Thyroid gland (tissue), 4 donors: ENCODE results near the gene RPN2. TPM values are rescaled to one million over a fixed set of nuclear protein-coding genes. Genes with fewer than 3 reads are reported as not detected.
A peak's percentile ranks its signal among the peaks of the same experiment; 100 is the strongest.

Source experiments
- DNase-seq, 2 donors: peaks; one replicate each; pipeline ENCODE4 v3.0.0-alpha.2; 2019
- H3K27ac ChIP-seq, 3 donors: fragments of 200-600 bp; sonication (generic); 1 replicate in 2 of 3; 2 replicates in 1 of 3; pipeline ENCODE4 v1.5.1; 2016 to 2019; ENCODE audit warnings: mild to moderate bottlenecking in 1 of 3, moderate library complexity in 1 of 3
- H3K27me3 ChIP-seq: fragments of 200-600 bp; sonication (generic); one replicate; pipeline ENCODE4 v1.5.1; 2019
- H3K36me3 ChIP-seq, 2 donors: fragments of 200-600 bp; sonication (generic); one replicate each; pipeline ENCODE4 v1.5.1; 2016 to 2019
- H3K4me1 ChIP-seq, 2 donors: fragments of 200-600 bp; sonication (generic); one replicate each; pipeline ENCODE4 v1.5.1; 2017 to 2019
- H3K4me3 ChIP-seq, 3 donors: fragments of 200-600 bp; sonication (generic); replicated peaks in 1 of 3; 1 replicate in 2 of 3; 2 replicates in 1 of 3; pipeline ENCODE4 v1.5.1; 2016; ENCODE audit warnings: mild to moderate bottlenecking in 1 of 3
- H3K9me3 ChIP-seq: fragments of 200-600 bp; sonication (generic); one replicate; pipeline ENCODE4 v1.5.1; 2017
- CTCF ChIP-seq, 6 experiments: fragments of 200-600 bp in 3 of 6; fragments of 450-650 bp in 3 of 6; sonication (generic) in 3 of 6; IDR thresholded peaks; one replicate each; pipeline ENCODE4 v1.5.1; 2016 to 2019; ENCODE audit warnings: antibody characterized with exemption in 6 of 6, mild to moderate bottlenecking in 2 of 6, inconsistent platforms in 1 of 6, moderate library complexity in 1 of 6
- POLR2A ChIP-seq, 2 donors: fragments of 450-650 bp; IDR thresholded peaks; one replicate each; pipeline ENCODE4 v1.6.1; 2017; ENCODE audit warnings: antibody characterized with exemption in 2 of 2, mild to moderate bottlenecking in 2 of 2, moderate library complexity in 1 of 2
- WGBS, 2 donors: methylation state at CpG; one replicate each; pipeline ENCODE4 v1.1.5; 2017; 5-methylcytosine and 5-hydroxymethylcytosine counted together
- intact Hi-C: fragments of 100-400 bp; cut with DNase I; formaldehyde crosslinking; loops from one replicate; pipeline ENCODE4 v1.15.1; 2023
- total RNA-seq, 4 donors: library from RNA; depleted of rRNA; stranded (reverse); fragments of >200 nt; gene quantifications; one replicate each; pipeline ENCODE4 v1.2.3, GENCODE V29; 2016

RPN2 gene
- total RNA-seq, 4 donors from 2014 or later: 175 to 342 (median 296) TPM

DNA sequence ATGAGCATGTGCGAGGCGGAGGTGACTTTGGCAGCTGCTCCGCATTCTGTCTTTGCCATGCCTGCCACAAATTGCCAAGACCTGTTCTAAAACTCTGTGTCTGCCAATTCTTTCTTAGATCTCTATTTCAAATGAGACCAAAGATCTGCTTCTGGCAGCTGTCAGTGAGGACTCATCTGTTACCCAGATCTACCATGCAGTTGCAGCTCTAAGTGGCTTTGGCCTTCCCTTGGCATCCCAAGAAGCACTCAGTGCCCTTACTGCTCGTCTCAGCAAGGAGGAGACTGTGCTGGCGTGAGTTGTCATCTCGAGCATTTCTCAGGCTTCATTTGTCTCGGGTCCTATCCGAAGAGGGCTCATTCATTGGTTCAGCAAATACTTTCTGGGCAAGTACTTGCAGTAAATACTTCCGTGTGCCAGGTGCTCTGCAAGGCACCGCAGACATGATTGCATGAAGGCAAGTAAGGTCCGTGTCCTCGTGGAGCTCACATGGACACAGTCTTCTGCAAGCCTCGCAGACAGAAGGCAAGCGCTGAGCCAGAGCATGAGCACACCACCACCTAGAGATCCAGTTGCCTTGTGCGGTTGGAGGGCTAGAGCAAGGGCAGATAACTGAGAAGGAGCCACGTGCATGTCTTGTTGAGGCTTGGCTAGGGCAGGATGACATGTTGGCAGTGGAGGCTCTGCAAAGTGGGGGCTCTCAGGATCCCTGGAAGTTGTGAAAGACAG lies 20.0 kb downstream of the RPN2 start:
- H3K4me1 ChIP-seq: peaks cover 14 to 46% of the 10 kb centered on the region in 2 donors
- WGBS, 2 donors: 82 to 87% methylated on average over 15 of the region's 16 CpGs
- peaks cover 10 to 14% of the 10 kb centered on the region in 2 donors for H3K36me3 ChIP-seq
- intact Hi-C loops: loop anchor here (10.0 kb wide), 2 partner anchors 194 to 336 kb away; no protein-coding TSS in a partner anchor
- no peak overlapping the region for H3K4me3 ChIP-seq
- H3K27ac ChIP-seq: peak overlapping the region in 2 of 3 donors; percentile 11 to 66
- H3K27me3 ChIP-seq: no peaks in the 10 kb centered on the region
- no peak for DNase-seq
- H3K9me3 ChIP-seq: no peaks in the 10 kb centered on the region
- TF ChIP-seq CTCF (IDR thresholded peaks at IDR 0.05): no peak

DNA sequence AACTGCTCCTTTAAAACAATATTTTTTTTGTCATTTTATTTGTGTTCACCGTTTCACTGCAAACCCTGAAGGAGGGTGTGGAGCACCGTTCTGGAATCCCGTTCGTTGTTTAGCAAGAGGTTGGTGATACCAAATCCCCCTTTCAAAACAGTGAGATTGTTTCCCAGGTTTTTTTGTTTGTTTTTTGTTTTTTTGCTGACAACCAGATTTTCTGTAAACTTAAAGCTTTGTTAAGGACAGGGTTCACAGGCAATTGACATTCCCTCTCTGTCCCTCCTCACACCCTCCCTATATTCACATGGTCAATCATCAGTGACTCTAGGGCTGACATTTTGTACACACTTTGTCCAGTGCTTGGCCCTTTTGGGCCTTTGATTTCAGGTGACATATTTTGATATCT lies 21.2 kb downstream of the RPN2 start:
- Histone ChIP-seq H3K9me3 (no peaks in the 10 kb centered on the region), H3K36me3 (peaks cover 15 to 27% of the 10 kb centered on the region in 2 donors), H3K4me3 (no peak overlapping the region), H3K4me1 (peaks cover 14 to 40% of the 10 kb centered on the region in 2 donors), H3K27ac (peak overlapping the region; percentile 11 to 66 (median 25)), H3K27me3 (no peaks in the 10 kb centered on the region)
- no peak for TF ChIP-seq POLR2A (IDR thresholded peaks at IDR 0.05)
- no peak for TF ChIP-seq CTCF (IDR thresholded peaks at IDR 0.05)
- WGBS, 2 donors: 50 to 55% methylated on average over 4 of the region's 4 CpGs
- intact Hi-C loops: no loop called here
- no peak for DNase-seq

DNA sequence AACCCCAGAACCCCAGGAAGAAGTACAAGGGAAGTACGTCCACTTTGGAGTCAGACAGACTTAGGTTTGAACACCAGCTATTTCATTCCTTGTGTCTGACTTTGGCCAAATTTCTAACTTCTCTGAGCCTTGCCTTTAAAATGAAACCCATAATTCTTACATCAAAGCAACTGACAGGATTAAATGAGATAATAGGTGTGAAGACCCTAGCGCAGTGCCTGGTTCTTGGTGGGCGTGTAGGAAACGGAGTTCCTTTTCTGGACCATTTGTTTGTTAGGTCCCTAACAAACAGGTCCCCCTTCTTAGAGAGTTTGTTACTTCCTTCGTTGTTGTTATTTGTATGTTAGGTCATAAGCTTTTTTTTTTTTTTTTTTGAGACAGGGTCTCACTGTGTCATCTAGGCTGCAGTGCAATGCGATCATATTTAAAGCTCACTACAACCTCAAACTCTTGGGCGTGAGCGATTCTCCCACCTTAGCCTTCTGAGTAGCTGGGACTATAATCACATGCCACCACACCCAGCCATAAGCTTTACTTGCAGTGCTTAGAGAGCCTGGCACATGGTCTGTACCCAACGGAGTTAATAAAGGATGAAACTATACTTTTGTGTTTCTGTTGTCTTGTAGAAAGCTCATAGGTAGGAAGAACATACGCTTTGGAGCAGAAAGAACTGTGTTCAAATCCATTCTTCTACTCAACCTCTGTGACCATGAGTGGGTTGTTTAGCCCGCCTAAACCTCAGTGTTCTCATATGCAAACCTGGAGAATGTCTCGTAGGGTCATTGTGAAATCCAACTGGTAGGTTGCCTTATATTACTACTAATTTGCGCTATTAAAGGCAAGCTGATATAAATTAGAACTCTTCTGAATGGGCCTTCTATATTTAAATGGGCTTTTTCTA lies 22.0 kb downstream of the RPN2 start:
- TF ChIP-seq POLR2A (IDR thresholded peaks at IDR 0.05): no peak
- TF ChIP-seq CTCF (IDR thresholded peaks at IDR 0.05): no peak
- no peaks in the 10 kb centered on the region for H3K9me3 ChIP-seq
- H3K4me1 ChIP-seq: peaks cover 14 to 35% of the 10 kb centered on the region in 2 donors
- H3K27ac ChIP-seq: peak overlapping the region; percentile 4 to 66 (median 21)
- no peaks in the 10 kb centered on the region for H3K27me3 ChIP-seq
- H3K36me3 ChIP-seq: peaks cover 15 to 32% of the 10 kb centered on the region in 2 donors
- H3K4me3 ChIP-seq: no peak overlapping the region
- 96% methylated on average over 13 of the region's 13 CpGs for WGBS, 2 donors
- intact Hi-C loops: no loop called here
- no peak for DNase-seq

- H3K4me1 ChIP-seq: peaks cover 14 to 35% of the 10 kb centered on the region in 2 donors
- 74 to 92% methylated on average over 2 of the region's 2 CpGs for WGBS, 2 donors
- no peaks in the 10 kb centered on the region for H3K9me3 ChIP-seq
- intact Hi-C loops: no loop called here
- peaks cover 15 to 35% of the 10 kb centered on the region in 2 donors for H3K36me3 ChIP-seq
- no peak for DNase-seq
- TF ChIP-seq CTCF (IDR thresholded peaks at IDR 0.05) (no peak), POLR2A (IDR thresholded peaks at IDR 0.05) (no peak)
- no peaks in the 10 kb centered on the region for H3K27me3 ChIP-seq
- H3K4me3 ChIP-seq: no peak overlapping the region
- peak overlapping the region in 2 of 3 donors; percentile 21 to 66 for H3K27ac ChIP-seq
Observed at GRCh38 chr20:37201827-37202162, 22.7 kb downstream of the RPN2 start.
